Left ventricle myocardium inferior (tissue), 1 donor: ENCODE measurements around the gene SCYL1. TPM values are rescaled to one million over a fixed set of nuclear protein-coding genes. Genes with fewer than 3 reads are reported as not detected.
"Not testable (repeated sequence)": the region's sequence is repeated elsewhere in the genome, so short reads cannot be mapped to it uniquely, and the experiment has no call there.

Experiments used
- DNase-seq: peaks from one replicate; pipeline ENCODE4 v3.0.0-alpha.2; 2020
- H3K27ac ChIP-seq: fragments of 200-600 bp; replicated peaks from 2 replicates; pipeline ENCODE4 v1.8.0; 2021
- H3K27me3 ChIP-seq: fragments of 200-600 bp; 2 replicates; pipeline ENCODE4 v1.8.0; 2021; ENCODE audit warnings: low read depth
- H3K36me3 ChIP-seq: fragments of 200-600 bp; 2 replicates; pipeline ENCODE4 v1.8.0; 2021
- H3K4me1 ChIP-seq: fragments of 200-600 bp; 2 replicates; pipeline ENCODE4 v1.8.0; 2021
- H3K4me3 ChIP-seq: fragments of 200-600 bp; 2 replicates; pipeline ENCODE4 v1.8.0; 2021; ENCODE audit warnings: mild to moderate bottlenecking, moderate library complexity
- H3K9me3 ChIP-seq: fragments of 200-600 bp; replicated peaks from 2 replicates; pipeline ENCODE4 v1.8.0; 2021
- CTCF ChIP-seq: fragments of 200-600 bp; IDR thresholded peaks from 2 replicates; pipeline ENCODE4 v1.8.0; 2021; ENCODE audit warnings: antibody characterized with exemption, mild to moderate bottlenecking, borderline replicate concordance
- intact Hi-C: fragments of 100-400 bp; cut with micrococcal nuclease; formaldehyde crosslinking; loops from one replicate; pipeline ENCODE4 v1.11.0; 2022
- total RNA-seq: library from RNA; stranded (reverse); fragmentation: NEBNext Ultra II Directional; extraction: Animal tissue kit (Norgen Biotek cat#: 25700); gene quantifications from one replicate; pipeline ENCODE4 v1.2.1, GENCODE V29; 2021
- donor health status: DM: no; HTN: yes; CAD: no; lungs with severe emphysema.

Gene SCYL1
- total RNA-seq, 1 donor from 2014 or later = 60.2 TPM

- Histone ChIP-seq H3K4me3 (peak overlapping the region; percentile 89), H3K27ac (peak overlapping the region; percentile 99), H3K4me1 (peaks cover 72% of the 10 kb centered on the region), H3K9me3 (no peaks in the 10 kb centered on the region), H3K27me3 (no peaks in the 10 kb centered on the region), H3K36me3 (peaks cover 47% of the 10 kb centered on the region)
- no peak for TF ChIP-seq CTCF
- intact Hi-C loops = no loop called here
- no peak for DNase-seq
Measured at GRCh38 chr11:65506772-65507505, 17.9 kb upstream of the SCYL1 start.

GRCh38 chr11:65512311-65512710, 12.6 kb upstream of the SCYL1 start:
- intact Hi-C loops = loop anchor here (5.0 kb wide), 1 partner anchor 95 kb away; no protein-coding TSS in a partner anchor
- not testable (repeated sequence) for H3K36me3 ChIP-seq

GRCh38 chr11:65516135-65516968, 8.5 kb upstream of the SCYL1 start:
- intact Hi-C loops = loop anchor here (5.0 kb wide), 1 partner anchor 144 kb away; no protein-coding TSS in a partner anchor
- Histone ChIP-seq H3K36me3 (no peaks in the 10 kb centered on the region), H3K4me3 (no peak overlapping the region), H3K4me1 (no peaks in the 10 kb centered on the region), H3K9me3 (no peaks in the 10 kb centered on the region), H3K27me3 (no peaks in the 10 kb centered on the region), H3K27ac (no peak overlapping the region)
- peak; percentile 8 for DNase-seq
- TF ChIP-seq CTCF = no peak

More at GRCh38 chr11:65512311-65512710, 12.6 kb upstream of the SCYL1 start:
- H3K9me3 ChIP-seq, H3K4me3 ChIP-seq, H3K27ac ChIP-seq, H3K27me3 ChIP-seq: not testable (repeated sequence)
- H3K4me1 ChIP-seq = peaks cover 19% of the 10 kb centered on the region
- DNase-seq = peak; percentile 2

GRCh38 chr11:65518941-65519549, 5.8 kb upstream of the SCYL1 start:
- not testable (repeated sequence) for H3K36me3 ChIP-seq, H3K27ac ChIP-seq, H3K4me3 ChIP-seq, H3K27me3 ChIP-seq, H3K4me1 ChIP-seq, H3K9me3 ChIP-seq
- intact Hi-C loops = loop anchor here (5.0 kb wide), 1 partner anchor 147 kb away; no protein-coding TSS in a partner anchor
- peak; percentile 2 for DNase-seq

GRCh38 chr11:65521777-65522521, 2.9 kb upstream of the SCYL1 start:
- H3K27ac ChIP-seq, intact Hi-C loops, H3K27me3 ChIP-seq, DNase-seq, H3K9me3 ChIP-seq, H3K4me3 ChIP-seq: not testable (repeated sequence)
- H3K4me1 ChIP-seq = peaks cover 29% of the 10 kb centered on the region
- H3K36me3 ChIP-seq = peaks cover 10% of the 10 kb centered on the region

- H3K36me3 ChIP-seq = peaks cover 20% of the 10 kb centered on the region
- H3K4me3 ChIP-seq, H3K9me3 ChIP-seq, intact Hi-C loops, H3K27ac ChIP-seq, H3K27me3 ChIP-seq: not testable (repeated sequence)
- DNase-seq = peak; percentile 13
- H3K4me1 ChIP-seq = peaks cover 30% of the 10 kb centered on the region
Measured at GRCh38 chr11:65522718-65523630, 1.9 kb upstream of the SCYL1 start.

GRCh38 chr11:65523631-65523968, 1.3 kb upstream of the SCYL1 start:
- not testable (repeated sequence) for H3K27ac ChIP-seq, DNase-seq

More at GRCh38 chr11:65523631-65523968, 1.3 kb upstream of the SCYL1 start:
- H3K4me3 ChIP-seq, intact Hi-C loops, H3K27me3 ChIP-seq, H3K9me3 ChIP-seq: not testable (repeated sequence)
- Histone ChIP-seq H3K4me1 (peaks cover 30% of the 10 kb centered on the region), H3K36me3 (peaks cover 23% of the 10 kb centered on the region)
